ENCODE results near the gene PPP1R37.

GRCh38 chr19:45180936-45181335 is 88.0 kb downstream of the PPP1R37 start:
- TF ChIP-seq EP300 (IDR thresholded peaks at IDR 0.05; ENCODE audit: borderline replicate concordance in 1 of 2, low read depth in 2 of 2, low read length in 2 of 2) (no peak), ZNF274 (IDR thresholded peaks at IDR 0.05; ENCODE audit: borderline replicate concordance, extremely low read depth, low read length) (no peak), YY1 (IDR thresholded peaks at IDR 0.05; ENCODE audit: low read depth, low read length) (no peak), KDM1A (IDR thresholded peaks at IDR 0.05; ENCODE audit: borderline replicate concordance, low read length) (no peak), POLR2A (IDR thresholded peaks at IDR 0.05; ENCODE audit: control extremely low read depth in 1 of 2, low read depth in 2 of 2, low read length in 2 of 2) (no peak), SP1 (IDR thresholded peaks at IDR 0.05; ENCODE audit: low read depth, low read length) (no peak), ATF2 (IDR thresholded peaks at IDR 0.05; ENCODE audit: low read length) (no peak), CHD2 (IDR thresholded peaks at IDR 0.05; ENCODE audit: low read length) (no peak), MAX (IDR thresholded peaks at IDR 0.05) (no peak), ASH2L (IDR thresholded peaks at IDR 0.05; ENCODE audit: low read length) (no peak), SP2 (IDR thresholded peaks at IDR 0.05; ENCODE audit: low read length) (no peak)
- TF ChIP-seq, protein P1, sequence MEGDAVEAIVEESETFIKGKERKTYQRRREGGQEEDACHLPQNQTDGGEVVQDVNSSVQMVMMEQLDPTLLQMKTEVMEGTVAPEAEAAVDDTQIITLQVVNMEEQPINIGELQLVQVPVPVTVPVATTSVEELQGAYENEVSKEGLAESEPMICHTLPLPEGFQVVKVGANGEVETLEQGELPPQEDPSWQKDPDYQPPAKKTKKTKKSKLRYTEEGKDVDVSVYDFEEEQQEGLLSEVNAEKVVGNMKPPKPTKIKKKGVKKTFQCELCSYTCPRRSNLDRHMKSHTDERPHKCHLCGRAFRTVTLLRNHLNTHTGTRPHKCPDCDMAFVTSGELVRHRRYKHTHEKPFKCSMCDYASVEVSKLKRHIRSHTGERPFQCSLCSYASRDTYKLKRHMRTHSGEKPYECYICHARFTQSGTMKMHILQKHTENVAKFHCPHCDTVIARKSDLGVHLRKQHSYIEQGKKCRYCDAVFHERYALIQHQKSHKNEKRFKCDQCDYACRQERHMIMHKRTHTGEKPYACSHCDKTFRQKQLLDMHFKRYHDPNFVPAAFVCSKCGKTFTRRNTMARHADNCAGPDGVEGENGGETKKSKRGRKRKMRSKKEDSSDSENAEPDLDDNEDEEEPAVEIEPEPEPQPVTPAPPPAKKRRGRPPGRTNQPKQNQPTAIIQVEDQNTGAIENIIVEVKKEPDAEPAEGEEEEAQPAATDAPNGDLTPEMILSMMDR (IDR thresholded peaks at IDR 0.05; ENCODE audit: control extremely low read depth in 1 of 3, insufficient read depth in 1 of 3, low read depth in 1 of 3, low read length in 3 of 3), result no peak
- TF ChIP-seq, protein P2, sequence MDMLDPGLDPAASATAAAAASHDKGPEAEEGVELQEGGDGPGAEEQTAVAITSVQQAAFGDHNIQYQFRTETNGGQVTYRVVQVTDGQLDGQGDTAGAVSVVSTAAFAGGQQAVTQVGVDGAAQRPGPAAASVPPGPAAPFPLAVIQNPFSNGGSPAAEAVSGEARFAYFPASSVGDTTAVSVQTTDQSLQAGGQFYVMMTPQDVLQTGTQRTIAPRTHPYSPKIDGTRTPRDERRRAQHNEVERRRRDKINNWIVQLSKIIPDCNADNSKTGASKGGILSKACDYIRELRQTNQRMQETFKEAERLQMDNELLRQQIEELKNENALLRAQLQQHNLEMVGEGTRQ (IDR thresholded peaks at IDR 0.05; ENCODE audit: low read length), result no peak
